GM18511 (cell line): ENCODE data around the gene ASIP.
"Not testable (repeated sequence)": the region's sequence is repeated elsewhere in the genome, so short reads cannot be mapped to it uniquely, and the experiment has no call there.

ENCODE experiments used
- ATAC-seq: cut with Tn5 transposase; IDR thresholded peaks from one replicate; pipeline ENCODE4 v1.9.1; 2021; ENCODE audit warnings: mild to moderate bottlenecking, moderate library complexity; ENCODE audit not compliant: unreplicated experiment

ASIP gene, protein sequence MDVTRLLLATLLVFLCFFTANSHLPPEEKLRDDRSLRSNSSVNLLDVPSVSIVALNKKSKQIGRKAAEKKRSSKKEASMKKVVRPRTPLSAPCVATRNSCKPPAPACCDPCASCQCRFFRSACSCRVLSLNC

DNA sequence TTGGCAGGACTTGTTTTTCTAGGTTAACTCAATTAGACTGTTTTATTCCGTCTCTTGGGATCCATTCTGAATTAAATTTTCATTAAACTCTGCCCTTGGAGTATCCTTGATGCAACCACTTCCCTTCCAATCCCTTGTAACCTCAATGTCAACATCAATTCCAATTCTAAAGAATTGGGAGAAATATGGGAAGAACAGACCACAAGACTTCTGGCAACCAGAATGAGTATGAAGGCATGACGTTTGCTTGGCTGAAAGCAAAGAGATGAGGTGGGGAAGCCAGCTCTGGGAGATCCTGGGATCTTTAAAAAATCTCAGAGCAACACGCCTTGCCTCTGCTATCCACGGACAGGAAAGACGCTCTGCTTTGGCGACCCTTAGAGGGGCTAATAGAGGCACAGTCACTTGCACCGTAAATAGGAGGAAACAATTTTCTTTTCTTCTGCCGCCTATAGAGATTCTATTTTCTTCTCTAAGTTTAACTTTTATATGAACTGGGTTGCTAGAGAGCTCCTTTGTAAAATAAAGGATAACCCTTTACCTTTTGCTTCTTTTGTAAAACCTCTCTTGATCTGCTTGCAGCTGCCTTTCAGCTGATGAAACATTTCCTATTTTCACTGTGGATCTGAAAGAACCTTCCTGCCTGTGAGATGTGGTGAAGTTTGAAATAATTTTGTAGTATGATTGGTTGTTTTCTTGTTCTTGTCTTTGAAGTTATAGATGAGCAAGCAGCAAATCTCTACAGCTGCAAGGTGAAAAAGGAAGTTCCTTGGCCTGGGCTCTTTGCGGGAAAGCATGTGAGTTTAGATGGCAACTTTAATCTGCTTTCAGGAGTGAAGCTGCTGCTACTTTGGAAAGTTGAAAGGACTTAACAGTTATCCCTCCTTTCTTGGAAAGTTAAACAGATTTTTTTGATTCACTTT, at the start of gene ASIP:
Gene ASIP (plus strand): TSS at position 731 of the 923 bp plus-strand sequence. CDS start 18,952 bp downstream, outside the sequence.
- no peak for ATAC-seq

DNA sequence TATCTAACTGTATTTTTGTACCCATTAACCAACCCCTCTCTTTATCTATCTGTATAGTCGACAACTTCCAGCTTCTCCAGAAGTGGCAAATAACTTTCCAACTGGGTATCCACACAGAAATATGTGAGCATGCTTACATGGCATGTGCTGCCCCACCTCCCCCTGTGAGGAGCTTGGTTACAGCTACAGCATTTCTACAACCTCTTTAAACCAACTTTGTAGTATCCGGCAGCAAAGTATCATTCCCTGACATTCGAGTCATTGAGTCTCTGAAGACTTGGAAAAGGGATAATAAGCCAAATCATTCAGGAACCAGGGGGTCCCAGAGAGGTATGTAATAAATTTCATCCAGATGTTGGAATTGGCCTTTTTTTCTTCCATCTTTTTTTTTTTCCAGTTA, 48.2 kb upstream of the ASIP start:
- no peak for ATAC-seq

DNA sequence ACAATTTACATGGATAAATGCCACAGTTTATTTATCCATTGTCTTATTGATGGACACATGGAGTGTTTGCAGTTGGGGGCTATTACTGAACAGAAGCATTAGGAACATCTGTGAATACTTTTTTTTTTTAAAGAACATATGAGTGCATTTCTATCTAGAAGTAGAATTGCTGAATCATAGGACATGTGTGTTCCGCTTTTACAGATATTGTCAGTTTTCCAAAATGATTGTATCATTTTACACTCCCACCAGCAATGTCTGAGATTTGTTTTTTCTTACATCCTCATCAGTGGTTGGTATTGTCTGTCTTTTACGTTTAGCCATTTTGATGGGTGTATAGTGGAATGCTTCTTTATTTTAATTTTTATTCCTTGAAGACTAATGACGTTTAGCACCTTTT, 42.0 kb upstream of the ASIP start:
- no peak for ATAC-seq

DNA sequence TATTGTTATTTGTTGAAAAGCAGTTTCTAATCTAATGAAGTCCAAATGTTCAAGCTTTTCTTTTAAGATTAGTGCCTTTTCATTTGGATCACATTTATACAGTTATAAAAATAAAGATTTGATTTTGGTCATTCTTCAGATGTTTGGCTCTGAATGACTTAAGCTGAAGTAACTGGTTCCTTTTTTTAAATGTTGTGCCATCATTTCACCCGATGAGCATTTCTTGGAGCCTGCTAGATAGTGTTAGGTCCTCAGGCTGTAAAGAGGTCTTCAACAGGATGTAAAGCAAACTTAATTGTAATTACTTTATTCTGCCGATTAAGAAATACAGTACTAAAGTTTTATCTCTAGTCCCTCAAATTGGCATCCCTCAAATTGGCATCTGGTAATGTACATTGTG, 41.2 kb upstream of the ASIP start:
- ATAC-seq = no peak

DNA sequence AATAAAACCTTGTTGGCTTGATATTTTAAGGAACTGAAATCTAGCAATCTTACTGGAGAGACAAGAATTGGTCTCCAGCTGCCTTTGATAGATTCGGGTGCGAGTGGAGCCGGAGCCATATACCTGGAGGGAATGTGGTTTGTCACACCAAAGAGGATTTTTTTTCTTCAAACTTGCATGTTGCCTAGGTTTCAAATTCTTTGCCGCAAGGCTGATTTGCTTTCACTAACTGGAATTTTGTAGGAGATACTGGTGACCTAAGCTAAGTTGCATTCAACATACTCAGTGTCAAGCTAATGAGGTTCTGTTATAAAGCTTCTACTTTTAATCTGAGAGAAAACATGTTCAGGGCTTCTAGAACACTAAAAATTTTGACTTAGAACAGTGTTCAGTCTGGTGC, 39.7 kb upstream of the ASIP start:
- no peak for ATAC-seq

DNA sequence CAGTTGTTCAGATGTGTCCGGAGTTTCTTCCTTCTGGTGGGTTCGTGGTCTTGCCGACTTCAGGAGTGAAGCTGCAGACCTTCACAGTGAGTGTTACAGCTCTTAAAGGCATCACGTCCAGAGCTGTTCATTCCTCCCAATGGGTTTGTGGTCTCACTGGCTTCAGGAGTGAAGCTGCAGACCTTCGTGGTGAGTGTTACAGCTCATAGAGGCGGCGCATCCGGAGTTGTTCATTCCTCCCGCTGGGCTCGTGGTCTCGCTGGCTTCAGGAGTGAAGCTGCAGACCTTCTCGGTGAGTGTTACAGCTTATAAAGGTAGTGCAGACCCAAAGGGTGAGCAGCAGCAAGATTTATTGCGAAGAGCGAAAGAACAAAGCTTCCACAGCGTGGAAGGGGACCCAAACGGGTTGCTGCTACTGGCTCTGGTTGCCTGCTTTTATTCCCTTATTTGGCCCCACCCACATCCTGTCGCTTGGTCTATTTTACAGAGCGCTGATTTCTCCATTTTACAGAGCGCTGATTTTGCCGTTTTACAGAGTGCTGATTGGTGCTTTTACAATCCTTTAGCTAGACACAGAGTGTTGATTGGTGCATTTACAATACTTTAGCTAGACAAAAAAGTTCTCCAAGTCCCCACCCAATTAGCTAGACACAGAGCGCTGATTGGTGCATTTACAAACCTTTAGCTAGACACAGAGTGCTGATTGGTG, 35.9 kb upstream of the ASIP start:
- ATAC-seq = not testable (repeated sequence)

DNA sequence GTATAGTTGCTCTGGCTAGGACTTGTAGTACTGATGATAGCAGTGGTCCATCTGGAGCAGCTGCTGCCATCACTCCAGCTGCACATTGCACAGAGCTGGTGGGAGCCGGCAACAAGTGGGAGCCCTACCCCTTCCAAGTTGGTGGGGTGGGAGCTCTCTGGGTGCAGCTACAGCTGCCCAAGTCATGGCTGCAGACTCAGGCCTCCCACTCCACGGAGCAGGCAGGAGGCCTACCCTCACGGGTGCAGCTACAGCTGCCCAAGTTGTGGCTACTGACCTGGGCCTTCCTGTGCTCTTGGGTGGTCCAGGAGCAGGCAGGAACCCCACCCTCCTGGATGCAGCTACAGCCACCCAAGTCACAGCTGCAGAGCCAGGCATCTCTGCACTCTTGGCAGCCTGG, 32.1 kb upstream of the ASIP start:
- no peak for ATAC-seq

DNA sequence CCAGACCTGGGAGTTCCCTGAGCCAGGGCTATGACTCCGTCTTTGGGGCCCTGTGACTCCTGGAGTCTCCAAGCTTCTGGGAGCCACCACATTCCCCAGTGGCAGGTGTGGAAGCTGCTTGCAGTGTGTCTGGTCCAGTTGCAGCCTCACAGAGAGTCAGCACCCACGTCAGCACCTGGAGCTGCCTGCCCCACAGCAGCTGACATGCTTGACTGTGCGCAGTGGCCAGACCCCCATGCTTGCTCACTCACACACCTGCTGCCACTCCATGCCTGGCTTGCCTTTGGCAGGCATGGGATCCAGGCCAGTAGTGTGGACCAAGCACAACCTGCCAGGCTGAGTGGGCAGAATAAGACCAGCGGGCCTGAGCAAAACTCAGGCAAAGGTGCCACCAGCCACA, 31.0 kb upstream of the ASIP start:
- no peak for ATAC-seq

DNA sequence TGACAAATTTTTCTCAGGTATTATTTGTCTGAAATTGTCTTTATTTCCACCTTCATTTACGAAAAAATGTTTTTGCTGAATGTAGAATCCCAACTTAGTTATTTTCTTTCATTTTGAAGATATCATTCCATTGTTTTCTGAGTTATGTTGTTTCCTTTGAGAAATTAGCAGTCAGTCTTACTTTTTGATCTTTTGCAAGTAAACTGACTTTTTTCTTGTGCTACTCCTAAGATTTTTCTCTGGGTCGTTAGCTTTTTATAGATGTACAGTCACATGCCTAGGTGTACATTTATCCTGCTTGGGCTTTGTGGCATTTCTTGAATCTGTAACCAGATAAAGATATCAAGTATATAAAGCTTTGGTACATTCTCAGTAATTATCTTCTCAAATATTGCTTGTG, 29.6 kb upstream of the ASIP start:
- ATAC-seq = no peak

DNA sequence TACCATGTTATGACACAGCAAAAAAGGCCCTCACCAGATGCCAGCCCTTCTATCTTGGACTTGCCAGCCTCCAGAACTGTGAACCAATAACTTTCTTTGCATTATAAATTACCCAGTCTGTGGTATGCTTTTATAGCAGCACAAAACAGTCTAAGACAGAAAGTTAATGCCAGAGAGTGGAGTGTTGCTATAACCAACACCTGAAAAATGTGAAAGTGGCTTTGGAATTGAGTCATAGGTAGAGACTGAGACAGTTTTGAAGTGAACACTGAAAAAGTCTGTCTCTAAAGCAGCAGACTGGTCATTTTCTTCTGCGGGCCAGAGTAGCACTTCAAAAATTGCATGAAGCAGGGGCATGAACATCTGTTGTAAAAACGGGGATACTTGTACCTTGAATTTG, 28.0 kb upstream of the ASIP start:
- ATAC-seq = no peak

DNA sequence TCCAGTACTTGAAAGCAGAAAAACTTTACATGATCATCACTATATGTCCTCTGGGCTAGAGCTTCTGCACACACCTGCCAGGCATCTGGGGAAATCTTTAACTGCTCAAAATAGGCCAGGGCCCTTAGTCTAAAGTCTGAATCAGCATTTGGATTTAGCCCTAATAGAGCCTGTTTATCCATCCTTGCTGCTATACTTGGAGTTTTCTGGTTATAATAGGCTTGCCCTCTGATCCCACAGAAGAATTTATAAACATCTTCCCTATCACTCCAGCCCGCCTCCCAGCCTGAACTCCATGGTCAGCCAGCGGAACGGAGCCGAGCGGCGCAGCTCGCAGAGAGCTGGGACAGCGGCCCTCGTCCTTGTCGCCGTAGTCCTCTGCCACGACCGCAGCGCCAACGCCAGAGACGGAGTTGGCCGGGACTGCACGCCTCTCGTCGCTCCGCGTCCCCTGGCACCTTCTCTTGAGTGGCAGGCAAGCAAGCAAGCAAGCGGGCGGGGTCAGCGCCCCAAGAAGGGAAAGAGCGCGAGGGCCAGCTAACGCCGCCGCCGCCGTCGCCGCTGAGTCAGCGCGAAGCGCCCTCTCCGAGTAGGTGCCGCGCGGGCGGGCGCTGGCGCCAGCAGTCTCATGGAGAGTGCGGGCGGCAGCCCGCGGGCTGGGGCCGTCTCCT, 25.4 kb upstream of the ASIP start:
- ATAC-seq = no peak

DNA sequence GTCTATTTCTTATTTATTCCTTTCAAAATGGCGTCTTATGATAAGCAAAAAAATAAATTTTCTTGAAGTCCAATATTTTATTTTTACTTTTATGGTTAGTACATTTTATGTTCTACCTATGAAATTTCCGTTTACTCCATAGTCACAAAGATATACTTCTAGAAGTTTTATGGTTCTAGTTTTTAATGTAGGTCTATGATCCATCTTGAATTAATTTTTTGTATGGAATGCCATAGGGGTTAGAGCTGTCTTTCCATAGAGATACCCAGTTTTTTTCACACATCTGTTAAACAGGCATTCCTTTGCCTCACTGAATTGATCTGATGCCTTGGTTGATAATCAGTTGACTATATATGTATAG, 24.9 kb upstream of the ASIP start:
- ATAC-seq = no peak

DNA sequence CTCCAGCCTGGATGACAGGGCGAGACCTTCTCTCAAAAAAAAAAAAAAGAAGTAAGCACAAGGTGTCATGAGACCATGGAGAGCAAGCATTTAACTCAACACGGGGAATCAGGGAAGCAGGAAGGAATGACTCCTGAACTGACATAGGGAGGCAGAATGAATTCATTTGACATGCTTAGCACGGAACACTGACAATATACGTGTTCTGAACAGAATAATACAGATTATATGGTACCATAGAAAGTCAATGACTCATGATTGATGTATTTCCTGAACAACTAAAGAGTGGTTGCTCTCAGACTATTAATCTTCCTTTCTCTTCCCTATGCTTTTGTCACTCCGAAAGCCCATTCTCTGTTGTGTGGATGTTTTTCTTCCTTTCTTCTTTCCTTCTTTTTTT, 20.7 kb upstream of the ASIP start:
- ATAC-seq = no peak

DNA sequence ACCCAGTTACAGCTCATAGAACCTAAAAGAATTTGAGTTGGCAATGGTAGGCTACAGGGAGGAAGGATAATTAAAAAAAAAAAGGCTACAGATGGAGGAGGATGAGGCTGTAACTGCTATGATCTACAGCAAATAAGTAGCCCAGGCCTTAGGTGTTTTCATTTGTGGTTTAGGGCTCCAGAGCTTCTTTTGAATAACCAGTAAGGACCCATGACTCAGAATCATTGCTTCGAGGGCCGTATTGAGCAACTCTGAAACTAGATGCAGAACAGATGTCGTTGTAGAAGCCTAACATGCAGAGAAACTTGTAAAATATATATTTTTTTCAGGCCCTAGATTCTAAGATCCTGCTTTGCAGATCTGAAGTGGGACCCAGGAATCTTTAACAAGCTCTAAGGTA, 19.0 kb upstream of the ASIP start:
- no peak for ATAC-seq

DNA sequence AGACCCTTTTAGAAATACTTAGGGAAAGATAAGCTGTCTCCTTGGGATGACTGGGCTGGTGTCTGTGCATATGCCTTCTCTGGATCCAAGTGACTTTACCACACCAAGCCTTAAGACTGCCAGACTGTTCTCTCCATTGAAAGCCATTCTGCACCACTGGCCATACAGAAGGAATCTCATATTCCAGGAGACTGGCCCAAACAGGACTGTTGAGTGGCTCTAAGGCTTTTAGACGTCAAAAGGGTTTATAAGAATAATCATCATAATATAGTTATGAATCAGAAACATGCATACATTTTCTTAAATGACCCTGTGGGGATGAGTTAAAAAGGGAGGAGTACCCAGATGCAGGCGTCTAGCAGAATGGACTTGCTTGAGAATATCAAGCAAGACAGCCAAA, 17.0 kb upstream of the ASIP start:
- ATAC-seq = not testable (repeated sequence)

DNA sequence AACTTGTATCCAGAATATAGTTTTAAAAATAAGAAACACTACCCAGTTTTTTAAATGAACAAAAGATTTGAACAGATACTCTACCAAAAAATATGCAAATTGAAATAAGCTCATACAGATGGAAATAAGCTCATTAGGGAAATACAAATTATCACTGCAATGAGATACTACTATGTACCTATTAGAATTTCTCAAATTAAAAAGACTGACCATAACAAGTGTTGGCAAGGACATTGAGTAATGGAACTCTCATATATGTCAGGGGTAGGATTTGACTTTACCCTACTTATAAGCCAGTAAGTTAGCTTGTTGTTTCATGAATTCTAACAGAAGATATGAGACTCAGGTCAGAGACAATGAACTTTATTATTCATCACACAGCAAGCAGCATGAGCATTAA, 9.6 kb upstream of the ASIP start:
- no peak for ATAC-seq

DNA sequence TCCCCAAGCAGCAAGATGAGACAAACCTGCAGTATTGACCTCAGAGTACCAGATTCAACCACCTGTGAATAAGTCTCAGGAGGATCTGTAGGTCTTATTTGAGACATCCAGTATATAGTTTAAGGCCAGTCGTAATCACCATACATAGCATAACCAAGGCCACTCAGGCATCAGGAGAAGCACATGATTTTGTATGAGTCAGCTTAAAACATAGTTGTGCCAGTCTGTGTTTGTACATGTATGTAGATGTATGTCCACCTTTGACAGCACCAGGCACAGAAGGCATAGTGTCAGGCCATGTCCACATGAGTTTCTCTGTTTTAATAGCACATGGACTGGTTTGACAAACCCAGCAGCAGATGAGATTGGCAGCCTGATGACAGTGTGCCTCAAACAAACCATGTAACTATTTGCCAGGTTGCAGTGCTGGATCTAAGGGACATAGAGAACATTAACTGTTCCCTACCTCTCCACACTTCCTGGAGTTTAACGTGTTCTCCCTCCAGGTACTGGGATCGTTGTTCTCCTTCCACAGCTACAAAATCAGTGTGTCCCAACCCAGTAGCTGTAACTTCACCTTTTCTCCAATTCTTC, 8.6 kb upstream of the ASIP start:
- no peak for ATAC-seq

DNA sequence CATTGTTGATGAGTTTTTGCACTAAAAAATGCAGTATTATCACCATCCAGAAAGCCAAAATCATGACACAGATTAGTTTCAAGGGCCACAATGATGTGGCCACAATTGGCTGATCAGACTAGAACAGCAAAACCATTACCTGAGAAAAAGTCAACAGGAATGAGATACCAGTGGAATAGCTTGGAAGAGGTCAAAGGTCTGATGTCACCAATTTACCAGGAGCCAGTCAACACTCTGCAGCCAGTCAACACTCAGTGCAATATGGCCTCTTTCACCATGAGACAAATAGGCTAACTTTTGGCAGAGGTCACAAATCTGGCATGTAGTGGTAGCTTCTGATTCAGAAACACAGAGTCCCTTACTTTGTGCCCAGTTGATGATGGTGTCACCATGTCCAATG, 7.5 kb upstream of the ASIP start:
- no peak for ATAC-seq

DNA sequence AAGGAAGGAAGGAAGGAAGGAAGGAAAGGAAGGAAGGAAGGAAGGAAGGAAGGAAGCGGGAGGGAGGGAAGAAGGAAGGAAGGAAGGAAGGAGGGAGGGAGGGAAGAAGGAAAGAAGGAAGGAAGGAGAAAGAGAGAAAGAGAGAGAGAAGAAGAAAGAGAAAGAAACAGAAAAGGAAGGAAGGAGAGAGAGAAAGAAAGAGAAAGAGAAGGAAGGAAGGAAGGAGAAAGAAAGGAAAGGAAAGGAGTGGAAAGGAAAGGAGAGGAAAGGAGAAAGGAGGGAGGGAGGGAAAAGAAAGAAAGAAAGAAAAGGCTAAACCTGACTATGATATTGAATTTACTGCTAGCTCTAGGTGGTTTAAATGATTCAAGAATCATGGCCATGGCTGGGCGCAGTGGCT, 5.3 kb upstream of the ASIP start:
- no peak for ATAC-seq

DNA sequence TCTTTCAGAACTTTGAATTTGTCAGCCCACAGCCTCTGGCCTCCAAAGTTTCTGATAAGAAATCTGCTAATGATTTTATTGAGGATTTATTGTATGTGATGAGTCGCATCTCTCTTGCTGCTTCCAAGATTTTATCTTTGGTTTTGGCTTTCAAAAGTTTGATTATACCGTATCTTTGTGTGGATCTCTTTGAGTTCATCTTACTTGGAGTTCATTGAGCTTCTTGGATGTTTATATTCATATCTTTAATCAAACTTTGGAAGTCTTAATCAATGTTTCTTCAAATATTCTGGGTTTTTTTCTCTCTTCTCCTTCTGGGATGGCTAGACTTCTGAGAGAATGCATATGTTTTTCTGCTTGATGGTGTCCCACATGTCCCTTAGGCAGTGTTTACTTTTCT, 3.3 kb upstream of the ASIP start:
- no peak for ATAC-seq

DNA sequence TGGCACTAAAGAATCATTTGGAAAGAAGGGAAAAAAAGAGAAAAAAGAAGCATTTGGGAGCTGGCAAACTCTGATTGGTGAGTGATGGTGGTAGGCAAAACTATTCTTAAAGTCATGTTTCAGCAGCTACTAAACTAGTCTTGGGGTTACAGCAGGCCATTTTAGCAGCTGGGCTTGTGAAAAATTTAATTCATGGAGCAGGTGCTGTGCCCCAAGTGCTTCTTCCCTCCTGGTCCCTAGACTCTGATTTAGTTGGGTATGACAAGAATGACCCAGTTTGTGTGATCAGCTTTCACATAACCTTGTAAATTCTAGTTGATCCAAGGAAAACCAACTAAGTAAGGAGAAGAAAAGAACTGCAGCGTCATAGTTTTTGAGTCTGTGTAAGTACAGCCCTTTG, 1.1 kb upstream of the ASIP start:
- no peak for ATAC-seq
